ENCODE measurements around the gene CSMD2. TPM values are rescaled to one million over a fixed set of nuclear protein-coding genes. Genes with fewer than 3 reads are reported as not detected.

CSMD2 gene
- total RNA-seq, 1 donor from 2014 or later = not detected

DNA sequence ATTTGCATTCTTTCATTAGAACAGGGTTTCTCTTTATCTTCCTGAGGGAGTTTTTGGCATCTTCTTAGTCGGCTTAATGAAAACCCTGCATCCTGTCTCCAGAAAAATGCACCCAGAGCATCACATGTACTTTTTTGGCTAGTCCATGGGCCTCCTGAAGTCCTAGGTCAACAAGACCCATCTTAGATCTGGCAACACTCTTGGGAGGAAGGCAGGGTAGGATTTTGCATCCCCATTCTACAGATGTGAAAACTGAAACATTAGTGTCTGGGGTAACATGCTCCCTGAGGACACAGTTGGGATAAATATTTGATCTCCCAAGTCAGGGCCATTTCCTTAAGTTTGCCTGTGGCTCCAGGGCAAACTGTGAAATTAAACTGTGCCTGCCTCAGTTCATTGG, 341.2 kb downstream of the CSMD2 start:
- no peak for DNase-seq (ENCODE audit: low read depth)

DNA sequence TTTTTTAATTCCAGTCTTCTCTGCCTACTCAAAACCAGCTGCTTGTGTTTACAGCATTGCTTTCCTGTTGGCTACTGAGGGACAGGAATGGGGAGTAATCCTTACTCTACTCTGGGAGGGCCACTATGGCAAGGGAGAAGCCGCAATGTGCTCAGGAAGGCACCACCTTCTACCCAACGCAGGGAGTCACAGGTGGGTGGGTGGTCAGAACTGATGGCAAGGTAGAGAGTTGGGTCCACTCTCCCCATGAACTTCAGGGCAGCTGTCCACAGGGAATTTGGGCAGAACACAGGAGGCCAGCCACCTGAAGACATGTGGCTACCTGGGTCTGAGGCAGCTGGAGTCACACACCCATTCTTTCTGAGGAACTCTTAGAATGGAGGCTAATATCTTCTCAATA, 341.6 kb downstream of the CSMD2 start:
- DNase-seq (ENCODE audit: low read depth) = no peak

- no peak for DNase-seq (ENCODE audit: low read depth)
These were observed 342.6 kb downstream of the CSMD2 start for GRCh38 chr1:33822396-33822795.

DNA sequence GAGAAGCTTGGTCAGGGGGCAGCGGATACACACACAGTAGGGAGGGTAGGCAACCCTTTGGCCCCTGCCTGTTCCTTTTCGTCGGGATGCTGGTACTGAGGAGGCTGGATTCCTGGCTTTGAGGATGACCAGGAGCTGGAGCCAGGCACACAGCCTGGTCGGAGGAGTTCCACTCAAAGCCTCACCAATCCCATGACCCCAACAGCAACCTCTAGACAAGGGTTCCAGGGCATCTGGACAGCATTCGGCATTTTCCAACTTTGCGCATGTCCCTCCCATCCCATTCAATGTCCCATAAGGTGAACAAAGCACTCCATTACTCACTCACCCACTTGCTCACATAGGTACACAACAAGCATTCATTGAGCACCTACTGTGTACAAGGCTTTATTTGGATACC, 343.7 kb downstream of the CSMD2 start:
- no peak for DNase-seq (ENCODE audit: low read depth)

DNA sequence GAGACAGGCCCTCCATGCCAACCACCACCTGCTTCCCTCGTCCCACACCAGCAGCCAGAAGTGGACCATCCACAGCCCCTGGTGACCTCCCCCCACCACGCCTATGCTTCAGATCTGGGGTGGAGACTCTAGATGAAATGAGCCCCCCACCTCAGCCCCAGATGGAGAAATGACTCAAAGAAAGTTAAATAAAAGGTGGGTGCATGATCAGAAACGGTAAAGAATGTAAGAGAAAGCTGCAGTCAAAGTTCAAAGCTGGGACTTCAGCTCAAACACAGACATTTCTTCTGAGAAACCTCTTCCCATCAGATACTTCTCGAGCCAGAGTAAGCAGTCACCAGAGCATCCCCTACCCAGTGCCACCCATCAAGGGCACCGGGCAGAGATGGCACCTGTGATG, 344.2 kb downstream of the CSMD2 start:
- no peak for DNase-seq (ENCODE audit: low read depth)

DNA sequence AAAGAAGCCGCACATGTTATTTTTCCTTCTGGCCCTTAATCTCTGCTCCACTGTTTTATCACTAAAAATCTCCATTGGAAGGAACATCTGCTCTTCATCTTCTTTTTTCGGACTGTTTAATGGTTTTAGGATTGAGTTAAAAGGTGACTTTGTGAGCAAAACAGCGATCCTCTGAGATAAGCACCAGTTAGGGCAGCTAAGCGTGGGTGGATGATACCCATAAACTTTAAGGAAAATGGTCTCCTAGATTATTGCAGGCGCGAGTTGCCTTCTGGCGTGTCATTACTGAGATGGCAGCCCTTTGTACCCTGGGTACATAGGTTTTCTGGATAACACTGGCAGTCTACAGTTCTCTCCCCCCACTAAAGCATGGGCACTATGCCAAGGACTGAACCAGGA, 345.1 kb downstream of the CSMD2 start:
- DNase-seq (ENCODE audit: low read depth) = no peak

DNA sequence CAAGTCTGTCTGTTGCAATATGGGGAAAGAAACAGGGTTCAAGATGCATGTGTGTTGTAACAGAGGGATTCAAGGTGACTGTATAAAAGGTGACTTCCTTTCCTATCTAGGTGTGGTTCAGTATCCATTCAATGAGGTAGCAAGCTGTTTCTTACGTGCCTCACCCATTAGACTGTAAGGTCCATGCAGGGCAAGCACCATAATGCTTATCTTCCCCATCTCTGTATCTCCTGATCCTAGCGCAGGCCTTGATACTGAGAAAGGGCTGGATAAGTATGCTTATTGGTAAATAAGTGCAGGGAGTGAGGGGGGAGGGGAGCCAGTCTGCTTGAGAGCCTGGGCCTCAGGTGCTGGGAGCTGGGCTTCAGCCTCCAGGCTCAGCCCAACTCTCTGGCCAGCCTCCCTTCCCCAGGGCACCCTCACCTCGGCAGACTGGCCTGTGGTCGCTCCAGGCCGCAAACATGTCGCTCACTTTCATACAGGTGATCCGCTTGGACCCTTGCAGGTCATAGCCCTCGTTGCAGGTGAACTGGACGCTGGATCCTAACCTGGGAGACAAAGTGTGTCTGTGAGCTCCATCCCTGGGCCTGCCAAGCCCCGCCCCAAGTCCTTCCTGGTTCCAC, 345.6 kb downstream of the CSMD2 start:
- DNase-seq (ENCODE audit: low read depth) = no peak

DNA sequence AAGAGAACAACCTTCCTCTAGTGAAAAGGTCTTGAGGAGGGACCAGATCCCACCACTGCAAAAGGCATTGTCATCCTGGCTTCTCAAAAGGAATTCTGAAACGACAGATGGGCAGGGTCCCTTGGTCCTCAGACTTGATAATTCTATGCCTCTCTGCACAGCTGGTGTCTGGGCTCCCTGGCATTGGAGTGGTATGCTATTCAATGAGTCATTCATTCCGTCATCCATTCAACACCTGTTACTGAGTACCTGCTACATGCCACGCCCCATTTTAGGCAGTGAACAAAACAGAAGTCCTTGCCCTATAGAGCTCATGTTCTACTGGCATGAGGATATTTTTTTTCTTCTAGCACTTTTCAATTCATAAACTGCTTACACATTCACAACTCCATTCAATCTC, 347.0 kb downstream of the CSMD2 start:
- no peak for DNase-seq (ENCODE audit: low read depth)

DNA sequence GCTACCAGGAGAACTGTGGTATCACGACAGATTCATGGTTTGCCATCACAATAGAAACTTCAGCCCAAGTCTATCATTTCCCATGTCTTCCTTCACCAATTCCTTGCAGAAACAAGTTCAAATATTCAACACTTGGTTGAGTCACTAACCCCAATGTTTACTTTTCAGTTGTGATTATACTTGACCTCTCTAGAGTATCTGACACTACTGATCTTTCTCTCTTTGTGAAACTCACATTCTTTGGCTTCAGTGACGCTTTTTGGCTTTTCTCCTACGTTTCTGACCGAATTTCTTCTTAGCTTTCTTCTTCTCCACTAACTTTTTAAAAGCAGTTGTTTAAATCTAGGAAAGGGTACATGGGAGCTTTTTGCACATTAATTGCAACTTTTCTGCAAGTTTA, 350.0 kb downstream of the CSMD2 start:
- no peak for DNase-seq (ENCODE audit: low read depth)

DNA sequence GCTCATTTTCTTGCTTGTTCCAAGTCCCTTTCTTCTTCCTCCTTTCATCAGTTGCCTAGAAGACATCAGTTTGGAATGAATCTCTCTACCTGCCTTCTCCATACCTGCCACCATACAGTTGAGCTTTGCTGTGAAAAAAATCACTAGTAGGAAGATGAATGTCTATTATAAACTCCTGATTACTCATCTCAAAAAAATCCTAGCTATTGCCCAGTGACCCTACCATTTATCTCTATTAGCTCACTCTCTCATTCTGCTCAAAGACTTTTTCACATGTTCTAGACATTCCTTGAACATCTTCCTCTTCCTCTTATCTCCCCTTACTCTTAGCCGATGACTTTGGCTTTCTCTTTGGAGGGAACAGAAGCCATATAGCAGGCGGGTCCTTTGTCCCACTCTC, 350.9 kb downstream of the CSMD2 start:
- no peak for DNase-seq (ENCODE audit: low read depth)

GRCh38 chr1:33810571-33810970, 354.5 kb downstream of the CSMD2 start:
- no peak for DNase-seq (ENCODE audit: low read depth)

DNA sequence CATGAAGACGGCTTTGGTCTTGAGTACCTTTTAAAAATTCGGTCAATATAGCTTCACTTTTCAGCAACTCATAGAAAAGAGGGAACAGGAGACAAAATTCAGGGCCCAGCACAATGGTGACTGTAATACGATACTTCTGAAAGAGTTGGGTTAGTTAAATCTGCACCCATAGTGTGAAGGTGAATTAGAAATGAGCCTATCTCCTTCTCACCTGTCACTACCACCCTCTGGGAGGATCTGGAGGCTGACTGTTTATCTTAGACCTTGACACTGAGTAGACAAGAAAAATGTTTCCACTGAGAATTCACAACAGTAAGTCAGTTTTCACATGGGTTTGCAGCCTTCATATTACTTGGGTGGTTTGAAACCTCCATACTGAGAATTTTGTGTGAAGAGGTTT, 359.0 kb downstream of the CSMD2 start:
- DNase-seq (ENCODE audit: low read depth) = no peak

DNA sequence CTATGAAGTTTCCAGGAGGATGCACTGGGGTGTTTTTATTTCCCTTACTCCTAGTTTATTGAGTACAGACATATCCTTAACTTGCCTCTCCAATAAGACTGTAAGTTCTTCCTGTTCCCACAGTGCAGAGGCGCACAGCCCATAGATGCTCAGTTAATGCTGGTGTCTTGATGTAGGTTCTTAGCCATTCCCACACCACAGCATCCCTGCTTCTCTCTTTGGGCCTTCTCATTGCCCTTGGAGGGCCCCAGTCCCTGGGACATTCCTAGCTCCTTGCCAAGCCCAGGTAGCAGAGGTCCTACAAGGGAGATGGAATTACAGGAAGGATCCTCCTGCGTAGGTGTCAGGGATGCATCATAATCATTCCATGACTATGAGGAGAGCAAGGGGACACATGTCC, 362.8 kb downstream of the CSMD2 start:
- DNase-seq (ENCODE audit: low read depth) = no peak

DNA sequence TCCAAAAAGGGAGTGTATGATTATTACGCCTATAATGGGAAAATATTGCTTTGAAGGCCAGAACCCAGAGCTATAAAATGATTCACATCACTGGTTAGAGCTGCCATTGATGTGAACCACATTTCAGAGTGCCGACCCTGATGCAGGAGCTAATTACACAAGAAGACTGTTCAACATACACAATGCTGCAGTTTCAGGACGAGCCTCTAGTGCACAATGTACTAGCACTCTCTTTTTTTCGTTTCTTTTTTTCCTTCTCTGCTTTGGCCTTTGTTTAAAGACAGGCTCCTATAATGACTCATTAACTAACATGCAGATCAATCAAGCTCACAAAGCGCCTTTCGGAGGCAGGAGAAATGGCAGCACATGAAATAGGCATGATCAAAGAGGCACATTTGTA, 367.2 kb downstream of the CSMD2 start:
- no peak for DNase-seq (ENCODE audit: low read depth)

DNA sequence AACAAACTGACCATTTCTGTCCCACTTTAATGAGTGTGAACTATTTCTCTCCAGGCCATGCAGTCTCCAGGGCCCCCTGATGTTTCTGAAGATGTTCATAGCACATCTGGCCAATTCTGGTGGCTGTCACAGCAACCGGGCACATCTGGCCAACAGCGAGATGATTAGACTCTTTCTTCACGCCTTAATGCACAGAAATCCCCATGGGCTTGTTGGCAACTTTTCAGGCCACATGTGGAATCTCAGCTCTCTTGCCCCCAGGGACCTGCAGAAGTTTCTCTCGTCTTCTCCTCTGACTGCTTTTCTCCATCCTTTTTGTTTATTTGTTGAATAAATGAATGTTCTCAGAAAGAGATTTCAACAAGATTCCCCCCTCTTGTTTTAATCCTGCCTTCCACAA, 372.4 kb downstream of the CSMD2 start:
- DNase-seq (ENCODE audit: low read depth) = no peak

DNA sequence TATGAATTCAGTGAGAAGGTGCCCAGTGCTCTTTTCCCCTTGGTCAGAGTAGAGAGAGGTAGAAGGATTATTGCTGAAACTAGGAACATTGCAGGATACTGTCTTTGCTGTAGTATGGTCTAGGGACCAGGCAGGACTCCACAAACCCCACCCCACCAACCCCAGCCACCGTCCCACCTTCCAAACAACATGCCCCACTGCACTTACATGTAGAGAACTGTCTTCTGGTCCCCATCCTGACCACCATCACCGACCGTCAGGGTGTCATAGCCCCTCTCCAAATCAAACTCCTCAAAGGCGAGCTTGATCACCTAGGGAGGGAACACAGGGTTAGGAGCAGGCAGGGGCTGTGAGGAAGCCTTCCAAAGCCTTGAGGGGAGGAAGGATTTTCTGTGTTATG, 372.8 kb downstream of the CSMD2 start:
- no peak for DNase-seq (ENCODE audit: low read depth)

- DNase-seq (ENCODE audit: low read depth) = no peak
These were observed 373.8 kb downstream of the CSMD2 start for GRCh38 chr1:33791251-33791650.

DNA sequence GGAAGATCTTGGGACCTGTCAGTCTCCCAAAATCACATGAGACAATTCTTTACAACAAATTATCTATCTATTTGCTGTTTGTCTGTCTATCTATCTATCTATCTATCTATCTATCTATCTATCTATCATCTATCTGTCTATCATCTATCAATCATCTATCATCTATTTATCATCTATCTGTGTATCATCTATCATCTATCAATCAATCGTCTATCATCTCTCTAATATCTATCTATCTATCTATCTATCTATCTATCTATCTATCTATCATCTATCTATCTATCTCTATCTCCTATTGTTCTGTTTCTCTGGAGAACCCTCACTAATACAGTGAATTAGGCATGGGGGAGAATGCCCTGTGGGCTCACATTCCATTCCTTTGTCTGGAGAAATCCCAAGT, 374.5 kb downstream of the CSMD2 start:
- no peak for DNase-seq (ENCODE audit: low read depth)

- DNase-seq (ENCODE audit: low read depth) = no peak
These were observed 380.2 kb downstream of the CSMD2 start for GRCh38 chr1:33784876-33785275.

DNA sequence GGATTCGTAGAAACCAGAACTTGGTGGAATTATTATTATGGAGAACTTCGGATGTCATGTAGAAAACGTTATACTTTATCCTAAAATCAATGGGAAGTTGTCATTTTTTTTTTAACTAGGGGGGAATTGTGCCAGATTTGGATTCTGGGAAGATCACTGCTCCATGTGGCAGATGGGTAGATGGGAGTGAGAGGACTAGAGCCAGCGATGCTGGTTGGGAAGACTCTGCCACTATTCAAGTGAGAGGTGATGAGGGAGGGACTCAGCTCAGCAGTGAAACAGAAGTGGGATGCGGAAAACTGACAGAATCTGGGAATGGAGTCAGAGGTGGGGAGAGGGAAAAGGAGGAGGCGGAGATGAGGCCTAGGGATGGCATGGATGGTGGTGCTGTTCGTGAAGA, 382.3 kb downstream of the CSMD2 start:
- no peak for DNase-seq (ENCODE audit: low read depth)

GRCh38 chr1:33781652-33782051, 383.4 kb downstream of the CSMD2 start:
- DNase-seq (ENCODE audit: low read depth) = no peak

DNA sequence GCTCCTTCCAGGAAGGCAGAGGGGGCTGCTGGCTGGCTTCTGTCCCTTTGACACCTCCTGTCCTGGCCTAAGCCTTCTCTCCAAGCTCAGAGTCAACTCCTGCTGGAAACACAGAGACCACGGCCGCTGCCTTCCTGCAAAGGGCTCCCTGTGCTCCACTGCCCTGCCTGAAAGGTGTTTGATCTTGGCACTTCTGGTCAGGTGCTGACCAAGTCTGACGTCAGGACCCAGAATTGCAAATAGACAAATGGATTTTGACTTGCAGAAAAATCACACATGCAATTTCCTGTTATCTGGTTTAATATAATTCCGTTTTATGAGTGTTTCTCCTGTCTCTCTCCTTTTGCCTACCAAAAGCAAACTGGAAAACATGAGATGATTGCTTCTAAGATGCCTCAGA, 387.7 kb downstream of the CSMD2 start:
- no peak for DNase-seq (ENCODE audit: low read depth)

- DNase-seq (ENCODE audit: low read depth) = no peak
These were observed 396.2 kb downstream of the CSMD2 start for GRCh38 chr1:33768821-33769220.

DNA sequence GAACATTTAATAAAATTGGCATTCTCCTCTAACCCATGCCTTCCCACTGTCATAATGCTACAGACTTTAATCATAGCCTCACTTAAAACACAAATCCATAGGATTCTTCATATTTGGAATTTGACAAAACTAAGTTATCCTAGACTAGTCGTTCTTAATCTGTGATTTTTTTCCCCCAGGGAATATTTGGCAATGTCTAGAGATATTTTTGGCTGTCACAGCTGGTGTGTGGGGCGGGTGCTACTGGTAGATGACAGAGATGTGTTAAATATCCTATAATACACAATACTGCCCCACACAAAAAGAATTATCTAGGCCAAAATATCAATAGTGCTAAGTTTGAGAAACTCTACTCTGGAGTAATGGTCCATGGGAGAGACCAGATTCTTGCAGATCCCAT, 396.9 kb downstream of the CSMD2 start:
- DNase-seq (ENCODE audit: low read depth) = no peak
